ENCODE results near the gene WDR35. TPM values are rescaled to one million over a fixed set of nuclear protein-coding genes. Genes with fewer than 3 reads are reported as not detected.

Gene WDR35
- total RNA-seq, 4 donors from 2014 or later = 16.3 to 24.3 (median 21.2) TPM

- Histone ChIP-seq H3K27me3 (no peaks in the 10 kb centered on the region), H3K36me3 (no peaks in the 10 kb centered on the region), H3K4me3 (no peak overlapping the region), H3K4me1 (no peaks in the 10 kb centered on the region), H3K27ac (no peak overlapping the region), H3K9me3 (no peaks in the 10 kb centered on the region)
- TF ChIP-seq POLR2A (IDR thresholded peaks at IDR 0.05) (no peak), EP300 (IDR thresholded peaks at IDR 0.05) (no peak), CTCF (IDR thresholded peaks at IDR 0.05) (no peak)
- 86 to 89% methylated on average over 12 of the region's 12 CpGs for WGBS, 2 donors
- DNase-seq (ENCODE audit: low spot score in 2 of 2) = no peak
Observed at GRCh38 chr2:19878268-19879046, 111.4 kb downstream of the WDR35 start.

GRCh38 chr2:19876751-19877150, 113.2 kb downstream of the WDR35 start:
- no peaks in the 10 kb centered on the region for H3K36me3 ChIP-seq
- TF ChIP-seq EP300 (IDR thresholded peaks at IDR 0.05) (no peak), POLR2A (IDR thresholded peaks at IDR 0.05) (no peak), CTCF (IDR thresholded peaks at IDR 0.05) (no peak)
- H3K27ac ChIP-seq = no peak overlapping the region
- DNase-seq (ENCODE audit: low spot score in 2 of 2) = no peak
- no peak overlapping the region for H3K4me3 ChIP-seq
- H3K9me3 ChIP-seq = no peaks in the 10 kb centered on the region
- H3K4me1 ChIP-seq = no peaks in the 10 kb centered on the region
- 61 to 80% methylated on average over 4 of the region's 4 CpGs for WGBS, 2 donors
- no peaks in the 10 kb centered on the region for H3K27me3 ChIP-seq

- no peaks in the 10 kb centered on the region for H3K27me3 ChIP-seq
- WGBS, 2 donors = 60 to 68% methylated on average over 1 of the region's 1 CpG
- no peak for TF ChIP-seq POLR2A (IDR thresholded peaks at IDR 0.05)
- H3K27ac ChIP-seq = no peak overlapping the region
- H3K36me3 ChIP-seq = no peaks in the 10 kb centered on the region
- H3K9me3 ChIP-seq = no peaks in the 10 kb centered on the region
- DNase-seq (ENCODE audit: low spot score in 2 of 2) = no peak
- no peak overlapping the region for H3K4me3 ChIP-seq
- no peaks in the 10 kb centered on the region for H3K4me1 ChIP-seq
Observed at GRCh38 chr2:19875280-19875679, 114.6 kb downstream of the WDR35 start.

- no peaks in the 10 kb centered on the region for H3K36me3 ChIP-seq
- TF ChIP-seq POLR2A (IDR thresholded peaks at IDR 0.05) = no peak
- no peak for TF ChIP-seq EP300 (IDR thresholded peaks at IDR 0.05)
- TF ChIP-seq CTCF (IDR thresholded peaks at IDR 0.05) = no peak
- H3K4me1 ChIP-seq = no peaks in the 10 kb centered on the region
- DNase-seq (ENCODE audit: low spot score in 2 of 2) = no peak
- H3K4me3 ChIP-seq = no peak overlapping the region
- no peak overlapping the region for H3K27ac ChIP-seq
- 91 to 96% methylated on average over 3 of the region's 3 CpGs for WGBS, 2 donors
- no peaks in the 10 kb centered on the region for H3K27me3 ChIP-seq
- no peaks in the 10 kb centered on the region for H3K9me3 ChIP-seq
Observed at GRCh38 chr2:19874726-19875125, 115.2 kb downstream of the WDR35 start.

GRCh38 chr2:19873014-19873413, 116.9 kb downstream of the WDR35 start:
- 77 to 88% methylated on average over 5 of the region's 5 CpGs for WGBS, 2 donors
- H3K27me3 ChIP-seq = peaks cover 0 to 15% of the 10 kb centered on the region in 2 donors
- no peaks in the 10 kb centered on the region for H3K9me3 ChIP-seq
- H3K4me3 ChIP-seq = no peak overlapping the region
- H3K27ac ChIP-seq = no peak overlapping the region
- DNase-seq (ENCODE audit: low spot score in 2 of 2) = no peak
- H3K4me1 ChIP-seq = peaks cover 0 to 10% (median 0%) of the 10 kb centered on the region in 4 donors
- H3K36me3 ChIP-seq = no peaks in the 10 kb centered on the region
- TF ChIP-seq EP300 (IDR thresholded peaks at IDR 0.05) (no peak), POLR2A (IDR thresholded peaks at IDR 0.05) (no peak), CTCF (IDR thresholded peaks at IDR 0.05) (no peak)

All from tibial nerve (tissue), 4 donors.